Measurements from ENCODE around the gene ZNF423.

The ZNF423 gene

DNA sequence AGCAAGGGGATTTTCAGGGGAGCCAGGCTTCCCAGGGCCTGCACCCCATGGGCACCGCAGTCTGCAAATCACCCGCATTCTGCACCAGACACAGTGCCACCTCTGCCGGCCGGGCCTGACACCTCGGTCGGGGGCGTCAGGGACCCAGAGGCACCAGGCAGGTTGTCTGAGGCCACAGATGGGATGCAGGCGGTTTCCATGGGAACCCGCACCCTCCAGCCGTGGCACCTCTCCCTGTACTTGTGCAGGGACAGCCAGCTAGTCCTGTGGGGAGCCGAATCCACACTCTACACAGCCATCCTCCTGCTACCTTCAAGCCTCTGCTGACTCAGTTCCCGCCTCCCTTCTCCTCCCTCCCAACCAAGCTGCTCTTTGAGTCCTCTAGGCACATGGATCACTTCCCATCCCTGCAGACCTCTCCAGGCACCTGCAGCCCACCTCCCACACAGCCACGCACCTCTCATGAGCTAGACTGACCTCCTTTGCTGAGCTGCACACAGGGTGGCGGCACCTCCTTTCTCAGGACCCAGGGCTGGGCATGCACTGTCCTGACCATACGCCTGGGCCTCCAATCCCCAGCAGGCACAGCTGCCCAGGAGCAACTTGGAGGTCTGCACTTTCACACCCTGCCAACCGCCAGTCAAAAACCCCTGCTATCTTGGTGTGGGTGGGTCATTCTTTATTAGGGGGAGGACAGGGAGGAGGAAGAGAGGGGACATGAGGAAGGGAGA is 362.9 kb downstream of the ZNF423 start:
- no peak for DNase-seq (ENCODE audit: low read depth in 3 of 3)

GRCh38 chr16:49491771-49492761 is 363.8 kb downstream of the ZNF423 start:
- DNase-seq (ENCODE audit: low read depth in 3 of 3), result peak in 2 of 3 experiments; percentile 15 to 26

DNA sequence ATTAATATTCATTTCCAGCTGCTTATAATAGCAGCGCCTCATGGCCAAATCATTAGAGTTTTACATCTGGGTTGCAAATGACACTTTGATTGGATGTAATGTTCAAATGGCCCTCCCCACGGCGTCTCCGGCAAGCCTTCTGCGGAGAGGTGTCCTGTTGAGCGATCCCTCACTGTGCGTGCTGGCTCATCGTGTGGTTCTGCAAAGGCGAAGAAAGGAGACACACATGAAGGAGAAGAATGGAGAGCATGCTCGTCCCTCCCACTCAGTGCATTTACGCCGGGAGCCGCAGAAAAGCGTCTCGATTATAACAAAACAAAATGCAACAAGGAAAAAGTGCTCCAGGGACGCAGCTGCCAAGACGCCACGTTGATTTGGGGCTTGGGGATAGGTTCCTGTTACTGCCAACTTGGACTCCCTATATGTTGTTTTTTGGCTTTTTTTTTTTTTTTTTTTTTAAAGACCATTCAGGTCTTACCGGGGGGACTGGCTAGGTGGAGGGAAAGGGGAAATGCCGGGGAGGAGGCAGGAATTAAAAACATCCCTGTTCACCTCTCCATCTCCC is 364.7 kb downstream of the ZNF423 start:
- DNase-seq (ENCODE audit: low read depth in 3 of 3), result no peak

DNA sequence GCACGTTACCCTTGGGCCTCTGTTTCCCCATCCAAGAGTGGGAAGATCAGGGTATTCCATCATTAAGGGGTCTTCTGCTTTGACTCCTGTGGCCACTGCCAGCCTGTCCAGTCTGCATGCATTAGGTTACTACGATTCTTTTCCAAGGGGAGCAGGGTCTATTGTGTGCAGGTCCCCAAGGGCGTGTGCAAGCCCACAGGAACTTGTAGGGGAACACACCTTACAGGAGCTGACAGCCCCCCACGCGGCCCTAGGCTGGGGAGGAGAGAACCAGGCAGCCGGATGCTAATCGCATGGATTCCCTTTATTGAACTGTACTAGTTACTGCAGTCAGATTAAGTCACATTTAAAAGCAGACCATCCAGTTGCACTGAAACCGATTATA is 365.6 kb downstream of the ZNF423 start:
- DNase-seq (ENCODE audit: low read depth in 3 of 3), result no peak

DNA sequence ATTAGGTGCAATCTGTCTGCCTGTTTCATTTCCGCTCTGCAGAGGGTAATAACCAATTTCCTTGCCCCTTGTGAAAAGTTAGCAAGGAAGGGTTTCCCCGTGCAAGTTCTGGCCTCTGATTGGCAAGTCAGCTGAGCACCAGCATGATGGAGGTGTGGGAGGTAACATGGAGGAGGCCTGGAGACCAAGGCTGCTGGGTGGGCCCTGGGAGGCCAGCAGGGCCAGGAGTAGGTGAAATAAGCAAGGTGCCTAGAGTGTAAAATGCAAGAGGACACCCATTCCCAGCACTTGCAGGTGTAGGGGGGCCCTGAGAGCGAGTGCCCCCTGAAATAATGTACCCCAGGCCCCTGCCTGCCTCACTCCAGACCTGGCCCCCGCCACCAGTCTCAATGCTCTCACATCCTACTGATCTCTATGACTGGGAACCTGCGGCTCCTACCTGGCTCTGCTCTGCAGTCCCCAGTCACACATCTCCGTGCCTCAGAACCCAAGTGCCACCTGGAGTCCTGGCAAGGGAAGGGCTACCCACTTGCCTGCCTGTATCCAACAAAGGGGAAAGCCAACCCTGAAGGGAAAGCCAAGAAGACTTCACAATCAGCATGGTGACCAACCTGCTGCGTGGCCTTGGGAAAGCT is 366.1 kb downstream of the ZNF423 start:
- no peak for DNase-seq (ENCODE audit: low read depth in 3 of 3)

DNA sequence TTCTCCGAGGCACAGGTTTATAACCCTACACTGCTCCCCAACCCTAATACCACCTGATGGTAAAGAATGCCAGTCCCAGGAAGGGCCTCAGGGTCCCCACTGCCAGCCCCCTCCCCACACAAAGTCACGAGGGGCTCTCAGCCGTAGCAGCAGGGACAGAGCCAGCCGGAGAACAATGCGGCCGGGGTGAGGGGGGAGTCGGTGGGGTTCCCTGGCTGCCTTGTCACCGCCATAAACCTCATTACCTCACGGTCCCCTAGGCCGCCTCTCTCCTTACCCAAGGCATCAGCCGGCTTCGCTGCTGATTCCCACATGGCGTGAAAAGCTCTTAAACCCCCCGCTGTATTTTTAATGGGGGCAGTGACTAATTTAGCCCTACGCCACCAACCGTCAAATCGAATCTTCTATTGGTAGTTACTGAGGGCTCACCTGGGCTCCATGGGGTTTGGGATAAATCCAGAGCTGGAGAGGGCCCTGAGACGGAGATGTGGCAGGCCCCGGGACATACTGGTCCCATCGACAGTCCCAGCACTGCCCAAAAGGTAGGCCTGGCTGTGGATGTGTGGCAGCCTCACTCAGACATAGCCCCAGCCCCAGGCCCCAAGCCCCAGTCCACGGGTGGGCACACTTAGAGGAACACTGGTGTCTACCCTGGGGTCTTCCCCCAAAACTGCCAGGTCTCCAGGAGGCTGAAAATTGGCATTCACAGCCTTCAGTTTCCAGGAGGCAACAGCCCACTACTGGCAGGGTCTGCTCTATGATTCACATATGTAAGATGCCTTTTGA is 367.0 kb downstream of the ZNF423 start:
- DNase-seq (ENCODE audit: low read depth in 3 of 3), result no peak

DNA sequence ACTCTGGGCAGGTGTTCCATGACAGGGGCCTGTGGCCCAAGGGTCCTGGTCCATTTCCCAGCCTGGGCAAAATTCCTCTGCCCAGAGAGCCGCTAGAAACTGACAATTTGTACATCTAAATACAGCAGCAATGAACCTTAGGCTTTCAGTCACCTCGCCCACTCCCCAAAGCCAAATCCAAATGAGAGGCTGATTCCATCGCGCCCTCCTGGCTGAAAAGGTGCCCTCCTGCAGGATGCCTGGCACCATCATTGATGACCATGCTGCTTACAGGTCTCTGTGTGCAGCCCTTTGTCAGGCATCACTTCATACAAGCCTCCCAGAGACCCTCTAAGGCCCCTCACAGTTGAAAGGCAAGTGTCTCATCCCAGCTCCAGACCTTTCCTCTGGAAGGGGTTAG is 367.6 kb downstream of the ZNF423 start:
- no peak for DNase-seq (ENCODE audit: low read depth in 3 of 3)

- DNase-seq (ENCODE audit: low read depth in 3 of 3), result no peak
Observed at GRCh38 chr16:49487746-49488145, 368.2 kb downstream of the ZNF423 start.

DNA sequence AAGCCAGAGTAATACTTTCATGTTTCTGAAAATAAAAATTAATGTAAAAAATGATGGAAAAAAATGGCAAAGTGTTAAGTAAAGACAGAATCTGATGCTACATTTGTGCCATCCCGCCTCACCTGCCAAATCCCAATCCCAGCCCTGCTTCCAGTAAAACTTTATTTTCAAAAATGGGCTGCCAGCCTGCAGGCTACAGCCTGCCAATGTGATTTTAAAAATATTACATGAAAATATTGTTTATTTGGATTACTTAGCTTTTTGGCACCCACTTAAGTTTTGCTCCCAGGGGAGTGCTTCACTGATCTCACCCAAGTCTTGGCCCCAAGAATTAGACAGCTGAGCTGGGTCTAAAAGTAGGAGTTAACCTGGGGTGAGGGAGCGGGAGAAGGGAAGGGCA is 369.5 kb downstream of the ZNF423 start:
- DNase-seq (ENCODE audit: low read depth in 3 of 3), result no peak

DNA sequence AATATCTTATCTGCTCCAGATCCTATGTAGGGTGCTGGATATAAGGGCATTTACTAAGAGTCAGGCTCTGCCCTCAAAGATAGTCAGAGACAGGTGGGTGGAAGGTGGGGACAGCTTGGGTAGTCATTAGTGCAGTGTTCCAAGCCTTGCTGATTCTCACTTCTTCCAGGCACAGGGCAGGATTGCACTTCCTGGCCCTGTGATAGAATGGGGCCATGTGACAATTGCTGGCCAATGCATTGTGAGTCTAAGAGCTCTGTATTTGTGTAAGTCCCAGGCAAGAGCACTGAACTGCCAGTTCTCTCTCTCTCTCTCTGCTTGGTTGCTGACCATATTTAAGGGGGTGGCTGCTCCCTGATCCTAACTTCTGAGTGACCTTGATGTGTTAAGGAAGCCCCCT is 370.2 kb downstream of the ZNF423 start:
- no peak for DNase-seq (ENCODE audit: low read depth in 3 of 3)

- no peak for DNase-seq (ENCODE audit: low read depth in 3 of 3)
Observed at GRCh38 chr16:49484936-49485335, 371.0 kb downstream of the ZNF423 start.

DNA sequence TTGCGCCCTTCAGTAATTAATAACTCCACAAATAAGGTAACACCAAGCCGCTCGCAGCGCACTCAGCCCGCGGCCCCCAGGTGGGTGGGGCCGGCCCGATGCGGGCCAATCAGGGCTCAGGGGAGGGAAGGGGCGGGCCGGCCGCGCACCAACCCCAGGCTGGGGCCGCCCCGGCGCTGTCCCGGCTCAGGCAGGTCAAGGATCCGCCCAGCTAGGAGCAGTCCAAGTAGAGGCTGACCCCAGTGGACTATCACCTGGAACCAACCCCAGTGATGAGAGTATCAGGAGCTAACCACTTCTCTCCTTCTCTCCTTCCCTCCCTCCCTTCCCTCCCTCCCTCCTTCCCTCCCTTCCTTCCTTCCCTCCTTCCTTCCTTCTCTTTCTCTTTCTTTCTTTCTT is 371.5 kb downstream of the ZNF423 start:
- peak in 1 of 3 experiments; percentile 22 for DNase-seq (ENCODE audit: low read depth in 3 of 3)

DNA sequence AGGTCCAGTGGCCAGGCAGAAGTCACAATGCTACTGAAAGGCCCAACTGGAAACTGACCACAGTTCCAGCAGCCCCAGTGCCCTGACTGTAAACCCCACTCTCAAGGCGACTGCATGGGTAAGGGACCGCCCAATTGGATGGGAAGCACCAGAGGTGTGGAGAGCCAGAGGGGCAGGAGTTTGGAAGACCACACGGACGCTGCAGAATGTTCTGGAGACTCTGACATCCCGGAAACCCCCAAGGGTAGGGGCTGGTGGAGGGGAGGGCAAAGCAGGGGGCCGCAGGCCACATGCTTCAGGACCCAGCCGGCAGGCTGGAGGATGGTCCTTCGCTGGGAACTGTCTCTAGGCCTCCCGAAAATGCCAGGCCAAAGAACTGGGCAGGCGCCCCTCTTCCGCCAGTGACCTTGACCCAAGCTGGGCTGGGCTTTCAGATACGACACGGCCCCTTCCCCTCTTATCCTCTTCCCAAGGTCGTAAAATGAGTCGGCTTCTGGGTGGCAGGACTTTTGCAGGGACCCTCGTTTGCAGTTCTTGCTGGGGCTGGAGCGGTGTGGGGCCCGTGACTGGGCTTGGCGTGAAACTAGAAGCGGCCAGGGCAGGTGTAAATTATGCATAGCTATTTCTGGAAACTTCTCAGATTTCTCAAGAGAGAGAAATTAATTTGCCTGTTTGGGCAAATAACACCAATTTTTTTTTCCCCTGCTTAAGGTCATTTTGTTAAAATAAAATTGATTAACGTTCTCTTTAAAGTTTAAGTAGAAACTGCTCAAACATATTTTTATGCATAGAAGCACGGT is 372.1 kb downstream of the ZNF423 start:
- DNase-seq (ENCODE audit: low read depth in 3 of 3), result no peak

DNA sequence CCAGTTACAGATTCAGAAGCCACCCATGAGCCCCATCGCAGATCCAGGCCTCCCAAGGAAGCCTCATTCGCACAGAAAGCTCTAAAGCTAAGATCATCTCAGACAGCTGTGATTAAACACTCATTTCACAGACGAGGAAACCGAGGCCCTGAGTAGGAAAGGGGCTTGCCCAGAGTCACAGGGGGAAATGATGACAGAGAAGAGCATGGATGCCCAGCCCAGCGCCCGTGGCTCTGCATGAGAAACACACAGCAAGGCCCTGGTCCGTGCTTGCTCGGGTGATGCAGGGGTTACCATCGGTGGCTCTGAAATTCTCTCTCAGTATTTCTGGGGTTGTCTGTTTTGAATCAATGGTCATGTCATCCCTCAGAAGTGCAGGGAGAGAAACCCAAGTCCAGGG is 372.7 kb downstream of the ZNF423 start:
- DNase-seq (ENCODE audit: low read depth in 3 of 3), result no peak

DNA sequence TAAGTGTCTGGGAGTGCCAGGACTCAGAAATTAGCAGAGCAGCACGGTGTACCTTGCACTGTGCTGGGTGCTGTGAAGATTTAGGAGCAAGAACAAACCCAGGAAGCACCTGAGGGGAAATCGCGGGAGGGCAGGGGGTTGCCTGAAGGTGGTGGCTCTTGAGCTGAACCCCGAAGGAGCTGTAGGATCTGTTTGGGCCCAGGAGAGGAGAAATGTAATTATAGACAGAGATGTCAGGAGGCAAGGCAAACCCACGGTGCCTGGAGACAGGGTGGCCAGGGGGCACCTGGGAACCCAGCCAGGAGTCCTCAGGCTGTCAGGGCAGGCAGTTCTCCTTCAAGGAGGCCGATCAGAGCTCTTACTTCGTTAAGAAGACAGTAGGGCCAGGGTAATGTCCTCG is 373.2 kb downstream of the ZNF423 start:
- no peak for DNase-seq (ENCODE audit: low read depth in 3 of 3)

GRCh38 chr16:49478616-49479015 is 377.3 kb downstream of the ZNF423 start:
- DNase-seq (ENCODE audit: low read depth in 3 of 3), result no peak

DNA sequence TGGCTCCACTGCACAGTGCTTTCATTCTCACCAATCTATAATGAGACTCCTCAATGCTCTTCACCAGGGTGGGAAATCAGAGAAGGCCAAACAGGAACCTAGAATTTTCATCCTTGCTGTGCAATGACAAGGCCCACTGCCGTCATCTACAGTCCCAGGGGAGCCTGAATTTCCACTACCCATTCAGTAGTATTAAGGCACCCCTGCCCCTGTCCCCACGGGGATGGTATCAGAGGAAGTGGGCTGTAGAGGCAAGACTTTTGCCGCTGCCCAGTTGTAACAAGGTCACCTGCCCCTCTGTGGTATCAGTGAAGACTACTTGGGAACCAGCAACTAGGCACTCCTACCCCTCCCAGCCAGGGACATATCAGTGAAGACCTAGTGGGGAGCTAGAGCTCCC is 377.8 kb downstream of the ZNF423 start:
- DNase-seq (ENCODE audit: low read depth in 3 of 3), result no peak

- DNase-seq (ENCODE audit: low read depth in 3 of 3), result no peak
Observed at GRCh38 chr16:49477250-49477895, 378.5 kb downstream of the ZNF423 start.

- no peak for DNase-seq (ENCODE audit: low read depth in 3 of 3)
Observed at GRCh38 chr16:49474741-49475140, 381.2 kb downstream of the ZNF423 start.

- DNase-seq (ENCODE audit: low read depth in 3 of 3), result no peak
Observed at GRCh38 chr16:49473773-49474172, 382.1 kb downstream of the ZNF423 start.
